ENCODE results near the gene TSPAN8.
A peak's percentile ranks its signal among the peaks of the same experiment; 100 is the strongest.

TSPAN8 gene

GRCh38 chr12:71092290-71092689, 65.5 kb downstream of the TSPAN8 start:
- DNase-seq (ENCODE audit: low read depth) = peak; percentile 27
- H3K4me3 ChIP-seq (ENCODE audit: low read length) = no peak overlapping the region
- TF ChIP-seq CTCF (IDR thresholded peaks at IDR 0.05; ENCODE audit: insufficient read depth, low read depth, low read length, missing control alignments) = no peak

GRCh38 chr12:71090971-71091370, 66.8 kb downstream of the TSPAN8 start:
- no peak for TF ChIP-seq CTCF (IDR thresholded peaks at IDR 0.05; ENCODE audit: insufficient read depth, low read depth, low read length, missing control alignments)
- H3K4me3 ChIP-seq (ENCODE audit: low read length) = no peak overlapping the region
- peak; percentile 70 for DNase-seq (ENCODE audit: low read depth)

GRCh38 chr12:71085575-71085974, 72.2 kb downstream of the TSPAN8 start:
- DNase-seq (ENCODE audit: low read depth) = peak; percentile 19
- TF ChIP-seq CTCF (IDR thresholded peaks at IDR 0.05; ENCODE audit: insufficient read depth, low read depth, low read length, missing control alignments) = no peak
- H3K4me3 ChIP-seq (ENCODE audit: low read length) = no peak overlapping the region

GRCh38 chr12:71075743-71076142, 82.1 kb downstream of the TSPAN8 start:
- no peak overlapping the region for H3K4me3 ChIP-seq (ENCODE audit: low read length)
- no peak for DNase-seq (ENCODE audit: low read depth)
- TF ChIP-seq CTCF (IDR thresholded peaks at IDR 0.05; ENCODE audit: insufficient read depth, low read depth, low read length, missing control alignments) = no peak

Data from epithelial cell of esophagus (primary cell).